ENCODE measurements around the gene FRMD8.

FRMD8 gene

GRCh38 chr11:65423516-65424204, 37.2 kb downstream of the FRMD8 start:
- no peak for DNase-seq (ENCODE audit: low spot score)
- TF ChIP-seq CTCF (IDR thresholded peaks at IDR 0.05; ENCODE audit: extremely low read depth, missing control alignments), result no peak

DNA sequence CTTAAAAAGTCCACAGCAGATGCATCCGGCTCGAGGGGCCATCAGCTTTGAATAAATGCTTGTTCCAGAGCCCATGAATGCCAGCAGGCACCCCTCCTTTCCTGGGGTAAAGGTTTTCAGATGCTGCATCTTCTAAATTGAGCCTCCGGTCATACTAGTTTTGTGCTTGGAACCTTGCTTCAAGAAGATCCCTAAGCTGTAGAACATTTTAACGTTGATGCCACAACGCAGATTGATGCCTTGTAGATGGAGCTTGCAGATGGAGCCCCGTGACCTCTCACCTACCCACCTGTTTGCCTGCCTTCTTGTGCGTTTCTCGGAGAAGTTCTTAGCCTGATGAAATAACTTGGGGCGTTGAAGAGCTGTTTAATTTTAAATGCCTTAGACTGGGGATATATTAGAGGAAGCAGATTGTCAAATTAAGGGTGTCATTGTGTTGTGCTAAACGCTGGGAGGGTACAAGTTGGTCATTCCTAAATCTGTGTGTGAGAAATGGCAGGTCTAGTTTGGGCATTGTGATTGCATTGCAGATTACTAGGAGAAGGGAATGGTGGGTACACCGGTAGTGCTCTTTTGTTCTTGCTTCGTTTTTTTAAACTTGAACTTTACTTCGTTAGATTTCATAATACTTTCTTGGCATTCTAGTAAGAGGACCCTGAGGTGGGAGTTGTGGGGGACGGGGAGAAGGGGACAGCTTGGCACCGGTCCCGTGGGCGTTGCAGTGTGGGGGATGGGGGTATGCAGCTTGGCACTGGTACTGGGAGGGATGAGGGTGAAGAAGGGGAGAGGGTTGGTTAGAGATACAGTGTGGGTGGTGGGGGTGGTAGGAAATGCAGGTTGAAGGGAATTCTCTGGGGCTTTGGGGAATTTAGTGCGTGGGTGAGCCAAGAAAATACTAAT, 38.0 kb downstream of the FRMD8 start:
- no peak for DNase-seq (ENCODE audit: low spot score)
- TF ChIP-seq CTCF (IDR thresholded peaks at IDR 0.05; ENCODE audit: extremely low read depth, missing control alignments), result no peak

DNA sequence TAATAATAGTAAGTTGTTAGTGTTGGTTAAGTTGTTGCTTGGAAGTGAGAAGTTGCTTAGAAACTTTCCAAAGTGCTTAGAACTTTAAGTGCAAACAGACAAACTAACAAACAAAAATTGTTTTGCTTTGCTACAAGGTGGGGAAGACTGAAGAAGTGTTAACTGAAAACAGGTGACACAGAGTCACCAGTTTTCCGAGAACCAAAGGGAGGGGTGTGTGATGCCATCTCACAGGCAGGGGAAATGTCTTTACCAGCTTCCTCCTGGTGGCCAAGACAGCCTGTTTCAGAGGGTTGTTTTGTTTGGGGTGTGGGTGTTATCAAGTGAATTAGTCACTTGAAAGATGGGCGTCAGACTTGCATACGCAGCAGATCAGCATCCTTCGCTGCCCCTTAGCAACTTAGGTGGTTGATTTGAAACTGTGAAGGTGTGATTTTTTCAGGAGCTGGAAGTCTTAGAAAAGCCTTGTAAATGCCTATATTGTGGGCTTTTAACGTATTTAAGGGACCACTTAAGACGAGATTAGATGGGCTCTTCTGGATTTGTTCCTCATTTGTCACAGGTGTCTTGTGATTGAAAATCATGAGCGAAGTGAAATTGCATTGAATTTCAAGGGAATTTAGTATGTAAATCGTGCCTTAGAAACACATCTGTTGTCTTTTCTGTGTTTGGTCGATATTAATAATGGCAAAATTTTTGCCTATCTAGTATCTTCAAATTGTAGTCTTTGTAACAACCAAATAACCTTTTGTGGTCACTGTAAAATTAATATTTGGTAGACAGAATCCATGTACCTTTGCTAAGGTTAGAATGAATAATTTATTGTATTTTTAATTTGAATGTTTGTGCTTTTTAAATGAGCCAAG, 38.9 kb downstream of the FRMD8 start:
- peak; percentile 32 for DNase-seq (ENCODE audit: low spot score)

GRCh38 chr11:65425971-65426838, 39.8 kb downstream of the FRMD8 start:
- no peak for TF ChIP-seq CTCF (IDR thresholded peaks at IDR 0.05; ENCODE audit: extremely low read depth, missing control alignments)
- peak; percentile 68 for DNase-seq (ENCODE audit: low spot score)

More for the DNA sequence above, 38.9 kb downstream of the FRMD8 start:
- no peak for TF ChIP-seq CTCF (IDR thresholded peaks at IDR 0.05; ENCODE audit: extremely low read depth, missing control alignments)

DNA sequence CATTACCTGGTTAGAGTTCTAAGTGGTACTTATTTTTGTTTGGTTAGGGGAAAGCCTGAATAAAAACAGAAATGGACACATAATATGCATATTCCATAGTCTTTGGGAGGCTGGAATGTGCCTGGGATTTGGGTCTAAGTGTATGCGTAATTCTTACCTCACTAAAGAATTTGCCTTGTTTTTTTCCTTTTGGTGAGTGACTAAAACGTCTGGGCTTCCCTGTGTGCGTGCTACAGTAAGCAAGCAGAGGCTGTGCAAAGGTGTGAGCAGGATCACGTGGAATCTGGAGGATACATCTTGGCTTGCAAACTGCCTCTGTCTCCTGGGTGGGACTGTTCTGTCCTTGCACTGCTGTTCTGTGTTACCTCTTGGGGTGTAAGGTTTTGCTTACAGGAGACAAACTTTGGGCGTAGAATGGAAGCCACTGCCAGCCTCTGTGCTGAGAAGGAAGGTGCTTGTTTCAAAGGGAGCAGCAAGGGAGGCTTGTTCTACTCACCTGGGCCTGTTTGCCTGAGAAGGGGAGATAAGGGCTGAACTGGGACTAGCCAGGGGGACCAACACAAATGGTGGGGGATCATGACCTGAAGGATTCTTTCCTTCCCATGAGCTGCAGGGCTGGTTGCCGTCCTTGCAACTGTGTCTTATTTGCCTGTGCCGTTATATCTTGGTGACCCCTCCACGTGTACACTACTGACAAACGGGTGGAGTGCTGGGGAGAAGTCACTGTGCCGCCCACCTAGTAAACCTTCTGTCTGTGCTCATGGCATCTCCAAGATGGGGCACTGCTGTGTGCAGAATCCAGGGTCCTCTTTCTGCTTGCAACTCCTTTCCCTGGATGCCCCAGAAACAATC, 40.6 kb downstream of the FRMD8 start:
- DNase-seq (ENCODE audit: low spot score), result no peak
- TF ChIP-seq CTCF (IDR thresholded peaks at IDR 0.05; ENCODE audit: extremely low read depth, missing control alignments), result no peak
